Heart left ventricle (tissue), 16 donors: ENCODE results near the gene USF2. TPM values are rescaled to one million over a fixed set of nuclear protein-coding genes. Genes with fewer than 3 reads are reported as not detected.
"Not testable (repeated sequence)": the region's sequence is repeated elsewhere in the genome, so short reads cannot be mapped to it uniquely, and the experiment has no call there.

Source experiments
- ATAC-seq, 4 donors: fragments of 200-7000 bp; cut with Tn5 transposase; one replicate each; pipeline ENCODE4 v1.9.1; 2020 to 2022; ENCODE audit warnings: moderate library complexity in 4 of 4, mild to moderate bottlenecking in 3 of 4, moderate number of reproducible peaks in 1 of 4
- DNase-seq, 5 donors: peaks; one replicate each; pipeline ENCODE4 v3.0.0-alpha.2; 2020
- H3K27ac ChIP-seq, 12 donors: fragments of 200-600 bp; sonication (generic) in 4 of 12; one replicate each; pipeline versions ENCODE4 v1.5.0 to v1.8.0; 2016 to 2022; ENCODE audit warnings: mild to moderate bottlenecking in 2 of 12
- H3K27me3 ChIP-seq, 9 donors: fragments of 200-600 bp; sonication (generic) in 2 of 9; one replicate each; pipeline versions ENCODE4 v1.5.1 to v1.8.0; 2016 to 2022; ENCODE audit warnings: mild to moderate bottlenecking in 3 of 9
- H3K36me3 ChIP-seq, 9 donors: fragments of 200-600 bp; sonication (generic) in 2 of 9; one replicate each; pipeline versions ENCODE4 v1.5.0 to v1.8.0; 2018 to 2022; ENCODE audit warnings: mild to moderate bottlenecking in 2 of 9
- H3K4me1 ChIP-seq, 12 donors: fragments of 200-600 bp; sonication (generic) in 4 of 12; one replicate each; pipeline versions ENCODE4 v1.5.0 to v1.8.0; 2016 to 2022; ENCODE audit warnings: mild to moderate bottlenecking in 3 of 12
- H3K4me3 ChIP-seq, 12 donors: fragments of 200-600 bp; sonication (generic) in 4 of 12; one replicate each; pipeline versions ENCODE4 v1.5.0 to v1.8.0; 2017 to 2022; ENCODE audit warnings: mild to moderate bottlenecking in 9 of 12, moderate library complexity in 4 of 12
- H3K9me3 ChIP-seq, 12 donors: fragments of 200-600 bp; sonication (generic) in 4 of 12; one replicate each; pipeline versions ENCODE4 v1.5.0 to v1.8.0; 2016 to 2022; ENCODE audit warnings: mild to moderate bottlenecking in 1 of 12
- CTCF ChIP-seq, 12 donors: fragments of 200-600 bp; sonication (generic) in 4 of 12; IDR thresholded peaks; one replicate each; pipeline versions ENCODE4 v1.5.0 to v1.8.0; 2018 to 2022; ENCODE audit warnings: antibody characterized with exemption in 12 of 12, mild to moderate bottlenecking in 5 of 12
- POLR2A ChIP-seq, 2 donors: fragments of 450-650 bp; IDR thresholded peaks; one replicate each; pipeline ENCODE4 v1.6.1; 2017; ENCODE audit warnings: antibody characterized with exemption in 2 of 2, mild to moderate bottlenecking in 2 of 2, moderate library complexity in 2 of 2
- WGBS, 4 donors: extraction: QIAGEN DNeasy Blood & Tissue Kit in 2 of 4; methylation state at CpG; one replicate each; pipeline versions ENCODE4 v1.1.5 to v1.1.7; 2013 to 2018; 5-methylcytosine and 5-hydroxymethylcytosine counted together
- intact Hi-C, 10 donors: fragments of 100-400 bp; cut with DNase I; formaldehyde crosslinking; loops; one replicate each; pipeline versions ENCODE4 v1.11.1 to v1.14.2; 2022
- polyA plus RNA-seq, 2 donors: library from polyadenylated mRNA; stranded (reverse); fragments of 200-250 nt; gene quantifications; one replicate each; pipeline ENCODE4 v1.2.3, GENCODE V29; 2013
- total RNA-seq, 9 donors: library from RNA; depleted of rRNA in 2 of 9; stranded (reverse); fragments of >200 nt in 2 of 9; fragmentation: NEBNext Ultra II Directional in 3 of 9; extraction: Animal tissue kit (Norgen Biotek cat#: 25700) in 3 of 9; gene quantifications; one replicate each; pipeline versions ENCODE4 v1.1.0 to v1.2.4, GENCODE V29; 2016 to 2023
- donor health status: ischemic (EF 13 %, LVEDD 7.1; RV severe dilation, severe dysfunction).
- donor health status: healthy with polysubstance abuse.
- donor health status: DM: no; HTN: yes; CAD: no.
- donor health status: DM: no; HTN: no; CAD: no.
- donor health status: ischemic (EF 25% LVEDD 6.9; RV normal size, moderate dysfunction).
- donor health status: ischemic (EF 25% LVEDD 5.7; RV mildly dilated, moderate dysfunction).
- donor health status: healthy.
- donor health status: DM: yes; HTN: yes; CAD: no.
- donor health status: ischemic (EF 35%, LVEDD 5.7; RV mildly dilated, moderate dysfunction).
- donor health status: nonischemic (EF 11% LVEDD 7.7; RV severe dilation, severe dysfunction).
- donor health status: DM: yes; HTN: yes; CAD: no.
- donor health status: PGD.
- donor health status: ischemic (EF 29% LVEDD 5.4; RV normal size, mild dysfunction).
- donor health status: nonischemic (EF 23%, LVEDD 6.1; RV moderate dilation, normal function).

The USF2 gene
- total and polyA plus RNA-seq, 11 donors: 134 to 251 (median 159) TPM

- H3K27me3 ChIP-seq: peaks cover 0 to 12% (median 0%) of the 10 kb centered on the region in 9 donors
- TF ChIP-seq POLR2A (IDR thresholded peaks at IDR 0.05) (no peak), CTCF (IDR thresholded peaks at IDR 0.05) (no peak)
- peaks cover 0 to under 1% (median 0%) of the 10 kb centered on the region in 9 donors for H3K36me3 ChIP-seq
- intact Hi-C loops: no loop called here
- H3K4me1 ChIP-seq: peaks cover 0 to 24% (median 0%) of the 10 kb centered on the region in 12 donors
- H3K4me3 ChIP-seq: no peak overlapping the region
- H3K9me3 ChIP-seq: no peaks in the 10 kb centered on the region
- 48 to 79% (median 56%) methylated on average over 1 of the region's 1 CpG for WGBS, 4 donors
- no peak overlapping the region for H3K27ac ChIP-seq
- DNase-seq (no peak), ATAC-seq (no peak)
These were observed 16.3 kb downstream of the USF2 start for GRCh38 chr19:35285095-35285449.

- WGBS, 4 donors: 87 to 95% (median 90%) methylated on average over 3 of the region's 3 CpGs
- H3K27ac ChIP-seq, DNase-seq, H3K4me3 ChIP-seq, H3K36me3 ChIP-seq, intact Hi-C loops, H3K9me3 ChIP-seq, ATAC-seq: not testable (repeated sequence)
- Histone ChIP-seq H3K27me3 (peaks cover 0 to 12% (median 0%) of the 10 kb centered on the region in 9 donors), H3K4me1 (peaks cover 0 to 24% (median 0%) of the 10 kb centered on the region in 12 donors)
These were observed 16.7 kb downstream of the USF2 start for GRCh38 chr19:35285465-35285864.

GRCh38 chr19:35286101-35286500 lies 17.3 kb downstream of the USF2 start:
- ATAC-seq, H3K9me3 ChIP-seq, DNase-seq, H3K36me3 ChIP-seq, H3K27ac ChIP-seq, H3K4me3 ChIP-seq, intact Hi-C loops: not testable (repeated sequence)
- 83 to 91% (median 86%) methylated on average over 5 of the region's 5 CpGs for WGBS, 4 donors
- peaks cover 0 to 24% (median 0%) of the 10 kb centered on the region in 12 donors for H3K4me1 ChIP-seq
- H3K27me3 ChIP-seq: peaks cover 0 to 12% (median 2%) of the 10 kb centered on the region in 9 donors

GRCh38 chr19:35287713-35288112 lies 19.0 kb downstream of the USF2 start:
- Histone ChIP-seq H3K27ac (no peak overlapping the region), H3K9me3 (no peaks in the 10 kb centered on the region), H3K4me1 (peaks cover 0 to 7% (median 0%) of the 10 kb centered on the region in 12 donors), H3K27me3 (peaks cover 0 to 15% (median 6%) of the 10 kb centered on the region in 9 donors), H3K36me3 (no peaks in the 10 kb centered on the region), H3K4me3 (no peak overlapping the region)
- DNase-seq: no peak
- 91 to 95% (median 94%) methylated on average over 10 of the region's 10 CpGs for WGBS, 4 donors
- intact Hi-C loops: no loop called here
- TF ChIP-seq CTCF (IDR thresholded peaks at IDR 0.05) (no peak), POLR2A (IDR thresholded peaks at IDR 0.05) (no peak)
- ATAC-seq: no peak

GRCh38 chr19:35288331-35288730 lies 19.6 kb downstream of the USF2 start:
- ATAC-seq (no peak), DNase-seq (no peak)
- WGBS, 4 donors: 71 to 77% (median 73%) methylated on average over 2 of the region's 2 CpGs
- Histone ChIP-seq H3K27ac (no peak overlapping the region), H3K36me3 (no peaks in the 10 kb centered on the region), H3K4me3 (no peak overlapping the region), H3K4me1 (peaks cover 0 to 4% (median 0%) of the 10 kb centered on the region in 12 donors), H3K27me3 (peaks cover 0 to 19% (median 6%) of the 10 kb centered on the region in 9 donors), H3K9me3 (no peaks in the 10 kb centered on the region)
- no peak for TF ChIP-seq CTCF (IDR thresholded peaks at IDR 0.05)
- no peak for TF ChIP-seq POLR2A (IDR thresholded peaks at IDR 0.05)
- intact Hi-C loops: no loop called here
